Upper lobe of left lung (tissue), 6 donors: ENCODE measurements around the gene GNAI2. TPM values are rescaled to one million over a fixed set of nuclear protein-coding genes. Genes with fewer than 3 reads are reported as not detected.
"Not testable (repeated sequence)": the region's sequence is repeated elsewhere in the genome, so short reads cannot be mapped to it uniquely, and the experiment has no call there.

ENCODE experiments used
- ATAC-seq, 2 donors: fragments of 200-7000 bp; cut with Tn5 transposase; one replicate each; pipeline ENCODE4 v1.9.1; 2022; ENCODE audit warnings: mild to moderate bottlenecking in 2 of 2, moderate library complexity in 2 of 2; ENCODE audit not compliant: low FRiP score in 2 of 2
- DNase-seq, 2 donors: peaks; one replicate each; pipeline ENCODE4 v3.0.0-alpha.2; 2019 to 2020
- H3K27ac ChIP-seq, 4 donors: fragments of 200-600 bp; sonication (generic); one replicate each; pipeline ENCODE4 v1.5.1; 2016 to 2019
- H3K27me3 ChIP-seq, 4 donors: fragments of 200-600 bp; sonication (generic); one replicate each; pipeline ENCODE4 v1.5.1; 2017 to 2019
- H3K36me3 ChIP-seq, 4 donors: fragments of 200-600 bp; sonication (generic); one replicate each; pipeline ENCODE4 v1.5.1; 2016 to 2019
- H3K4me1 ChIP-seq, 4 donors: fragments of 200-600 bp; sonication (generic); one replicate each; pipeline ENCODE4 v1.5.1; 2018 to 2019
- H3K4me3 ChIP-seq, 4 donors: fragments of 200-600 bp; sonication (generic); one replicate each; pipeline ENCODE4 v1.5.1; 2017 to 2019; ENCODE audit warnings: mild to moderate bottlenecking in 2 of 4, moderate library complexity in 1 of 4
- H3K9me3 ChIP-seq, 4 donors: fragments of 200-600 bp; sonication (generic); one replicate each; pipeline ENCODE4 v1.5.1; 2018 to 2019
- CTCF ChIP-seq, 6 experiments: fragments of 450-650 bp in 4 of 6; fragments of 200-600 bp in 2 of 6; sonication (generic) in 2 of 6; IDR thresholded peaks; one replicate each; pipeline ENCODE4 v1.5.1; 2016 to 2019; ENCODE audit warnings: antibody characterized with exemption in 6 of 6
- EP300 ChIP-seq, 4 donors: sonication (generic); formaldehyde crosslinking; IDR thresholded peaks; one replicate each; pipeline ENCODE4 v1.5.1; 2017; ENCODE audit warnings: antibody characterized with exemption in 4 of 4, control low read depth in 2 of 4
- POLR2A ChIP-seq, 4 donors: fragments of 450-650 bp; IDR thresholded peaks; one replicate each; pipeline ENCODE4 v1.5.1; 2016 to 2017; ENCODE audit warnings: antibody characterized with exemption in 4 of 4, mild to moderate bottlenecking in 2 of 4
- POLR2AphosphoS5 ChIP-seq, 2 donors: sonication (generic); formaldehyde crosslinking; IDR thresholded peaks; one replicate each; pipeline ENCODE4 v1.5.1; 2017; ENCODE audit warnings: antibody characterized with exemption in 2 of 2
- WGBS, 2 donors: methylation state at CpG; one replicate each; pipeline ENCODE4 v1.1.5; 2017 to 2018; 5-methylcytosine and 5-hydroxymethylcytosine counted together
- total RNA-seq, 6 donors: library from RNA; depleted of rRNA in 4 of 6; stranded (reverse); fragments of >200 nt in 4 of 6; gene quantifications; one replicate each; pipeline versions ENCODE4 v1.1.0 to v1.2.1, GENCODE V29; 2016 to 2021
- donor health status: DM: no; HTN: no; CAD: no; lungs with moderate emphysema.
- donor health status: DM: no; HTN: yes; CAD: no; lungs with severe emphysema.

Gene GNAI2
- total RNA-seq, 6 donors from 2014 or later: 191 to 440 (median 295) TPM

GRCh38 chr3:50241713-50242380 lies 5.8 kb downstream of the GNAI2 start:
- ATAC-seq (no peak), DNase-seq (peak in 1 of 2 donors; percentile 31)
- no peaks in the 10 kb centered on the region for H3K9me3 ChIP-seq
- TF ChIP-seq POLR2AphosphoS5 (IDR thresholded peaks at IDR 0.05) (no peak), EP300 (IDR thresholded peaks at IDR 0.05) (no peak), POLR2A (IDR thresholded peaks at IDR 0.05) (no peak), CTCF (IDR thresholded peaks at IDR 0.05) (no peak)
- peaks cover 0 to 22% (median 9%) of the 10 kb centered on the region in 4 donors for H3K36me3 ChIP-seq
- H3K27ac ChIP-seq: peak overlapping the region; percentile 94 to 98 (median 95)
- peak overlapping the region in 2 of 4 donors; percentile 12 to 20 for H3K4me3 ChIP-seq
- peaks cover 87 to 97% (median 92%) of the 10 kb centered on the region in 4 donors for H3K4me1 ChIP-seq
- WGBS, 2 donors: 46% methylated on average over 7 of the region's 7 CpGs; no CpG with 5 or more reads in 1 of the 2 donors
- no peaks in the 10 kb centered on the region for H3K27me3 ChIP-seq

GRCh38 chr3:50242381-50242770 lies 6.4 kb downstream of the GNAI2 start:
- Histone ChIP-seq H3K27ac (peak overlapping the region; percentile 94 to 98 (median 95)), H3K36me3 (peaks cover 0 to 26% (median 9%) of the 10 kb centered on the region in 4 donors), H3K9me3 (no peaks in the 10 kb centered on the region), H3K4me1 (peaks cover 92 to 98% (median 95%) of the 10 kb centered on the region in 4 donors), H3K4me3 (peak overlapping the region in 2 of 4 donors; percentile 10 to 20), H3K27me3 (no peaks in the 10 kb centered on the region)
- TF ChIP-seq POLR2A (IDR thresholded peaks at IDR 0.05) (no peak), EP300 (IDR thresholded peaks at IDR 0.05) (no peak), POLR2AphosphoS5 (IDR thresholded peaks at IDR 0.05) (no peak), CTCF (IDR thresholded peaks at IDR 0.05) (no peak)
- DNase-seq (no peak), ATAC-seq (no peak)
- 37% methylated on average over 3 of the region's 3 CpGs; no CpG with 5 or more reads in 1 of the 2 donors for WGBS, 2 donors

- DNase-seq (peak in 1 of 2 donors; percentile 89), ATAC-seq (peak; percentile 60 to 71)
- Histone ChIP-seq H3K9me3 (no peaks in the 10 kb centered on the region), H3K27ac (peak overlapping the region; percentile 94 to 98 (median 95)), H3K27me3 (no peaks in the 10 kb centered on the region), H3K36me3 (peaks cover 0 to 31% (median 9%) of the 10 kb centered on the region in 4 donors), H3K4me1 (peaks cover 98 to 100% (median 98%) of the 10 kb centered on the region in 4 donors), H3K4me3 (peak overlapping the region in 2 of 4 donors; percentile 10 to 20)
- WGBS, 2 donors: 18 to 25% methylated on average over 10 to 14 of the region's 14 CpGs
- TF ChIP-seq EP300 (IDR thresholded peaks at IDR 0.05) (peak in 2 of 4 donors; percentile 60 to 68), POLR2AphosphoS5 (IDR thresholded peaks at IDR 0.05) (peak; percentile 67 to 69), CTCF (IDR thresholded peaks at IDR 0.05) (peak in 3 of 6 experiments; percentile 27 to 61 (median 44)), POLR2A (IDR thresholded peaks at IDR 0.05) (peak in 1 of 4 donors; percentile 26)
Measured at GRCh38 chr3:50242851-50243542, 7.0 kb downstream of the GNAI2 start.

- Histone ChIP-seq H3K27me3 (no peaks in the 10 kb centered on the region), H3K4me1 (peaks cover 98 to 100% (median 99%) of the 10 kb centered on the region in 4 donors), H3K4me3 (peak overlapping the region in 2 of 4 donors; percentile 10 to 20), H3K27ac (peak overlapping the region; percentile 94 to 98 (median 95)), H3K9me3 (no peaks in the 10 kb centered on the region), H3K36me3 (peaks cover 0 to 31% (median 9%) of the 10 kb centered on the region in 4 donors)
- no peak for TF ChIP-seq POLR2AphosphoS5 (IDR thresholded peaks at IDR 0.05)
- no peak for TF ChIP-seq EP300 (IDR thresholded peaks at IDR 0.05)
- TF ChIP-seq CTCF (IDR thresholded peaks at IDR 0.05): no peak
- peak in 1 of 4 donors; percentile 33 for TF ChIP-seq POLR2A (IDR thresholded peaks at IDR 0.05)
- ATAC-seq: no peak
- WGBS, 2 donors: 74 to 89% methylated on average over 4 of the region's 4 CpGs
- no peak for DNase-seq
Measured at GRCh38 chr3:50243543-50243895, 7.5 kb downstream of the GNAI2 start.

GRCh38 chr3:50244813-50245212 lies 8.8 kb downstream of the GNAI2 start:
- not testable (repeated sequence) for DNase-seq, ATAC-seq, H3K9me3 ChIP-seq, H3K27me3 ChIP-seq
- WGBS, 2 donors: 63 to 72% methylated on average over 6 of the region's 6 CpGs
- peak overlapping the region in 1 of 4 donors; percentile 10 for H3K4me3 ChIP-seq
- peak overlapping the region; percentile 94 to 98 (median 95) for H3K27ac ChIP-seq
- peaks cover 98 to 100% (median 99%) of the 10 kb centered on the region in 4 donors for H3K4me1 ChIP-seq
- H3K36me3 ChIP-seq: peaks cover 0 to 25% (median 5%) of the 10 kb centered on the region in 4 donors
